ENCODE measurements around the gene CTU1. TPM values are rescaled to one million over a fixed set of nuclear protein-coding genes. Genes with fewer than 3 reads are reported as not detected.

Gene CTU1
- total RNA-seq, 1 experiment from 2014 or later: 9.3 TPM

DNA sequence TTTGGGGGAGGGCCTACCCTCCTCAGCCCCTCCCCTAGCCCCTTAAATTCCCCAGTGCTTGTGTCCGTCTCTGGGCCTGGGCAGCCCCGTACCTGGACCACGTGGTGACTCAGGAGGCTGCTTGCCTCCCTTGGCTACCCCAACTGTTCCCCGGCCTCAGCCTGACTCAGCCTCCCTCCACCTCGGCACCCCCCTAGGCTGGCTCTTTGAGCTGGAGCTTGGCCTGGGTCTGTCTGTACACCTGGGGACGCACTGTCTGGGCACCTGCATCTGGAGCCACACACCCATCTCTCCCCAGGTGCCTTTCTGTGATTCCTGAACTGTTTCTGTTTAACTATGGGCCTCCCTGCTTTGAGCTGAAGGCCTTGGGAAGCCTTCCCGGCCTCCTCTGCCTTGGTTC is 23.7 kb downstream of the CTU1 start:
- ChIA-PET POLR2A (no interaction called here), CTCF (interaction anchor here (0.6 kb wide), 1 partner anchor 253 kb away, joined by 6 read pairs; no protein-coding TSS in a partner anchor)
- Histone ChIP-seq H3K9me3 (ENCODE audit: control insufficient read depth, insufficient read depth, low read depth, low read length) (no peaks in the 10 kb centered on the region), H3K36me3 (ENCODE audit: control insufficient read depth, insufficient read depth, low read length) (no peaks in the 10 kb centered on the region), H3K27ac (ENCODE audit: low read length) (no peak overlapping the region), H3K4me3 (ENCODE audit: low read depth in 2 of 2, low read length in 2 of 2) (no peak overlapping the region), H3K4me1 (ENCODE audit: control insufficient read depth, insufficient read depth, low read length) (no peaks in the 10 kb centered on the region), H3K27me3 (ENCODE audit: control insufficient read depth, insufficient read depth, low read length) (no peaks in the 10 kb centered on the region)
- in situ Hi-C loops (cut with HindIII; ENCODE audit: low pct_unique_long_range_greater_than_20kb, low sequenced_read_pairs): no loop called here
- TF ChIP-seq CTCF (IDR thresholded peaks at IDR 0.05) (no peak), SIN3A (IDR thresholded peaks at IDR 0.05; ENCODE audit: borderline replicate concordance, insufficient read depth, low read depth, low read length) (no peak)
- intact Hi-C loops (cut with micrococcal nuclease; ENCODE audit: unreplicated experiment): no loop called here
- ATAC-seq (no peak), DNase-seq (ENCODE audit: low read depth, low spot score) (no peak)
- no TSS peak for BruUV-seq (replicated peaks)

DNA sequence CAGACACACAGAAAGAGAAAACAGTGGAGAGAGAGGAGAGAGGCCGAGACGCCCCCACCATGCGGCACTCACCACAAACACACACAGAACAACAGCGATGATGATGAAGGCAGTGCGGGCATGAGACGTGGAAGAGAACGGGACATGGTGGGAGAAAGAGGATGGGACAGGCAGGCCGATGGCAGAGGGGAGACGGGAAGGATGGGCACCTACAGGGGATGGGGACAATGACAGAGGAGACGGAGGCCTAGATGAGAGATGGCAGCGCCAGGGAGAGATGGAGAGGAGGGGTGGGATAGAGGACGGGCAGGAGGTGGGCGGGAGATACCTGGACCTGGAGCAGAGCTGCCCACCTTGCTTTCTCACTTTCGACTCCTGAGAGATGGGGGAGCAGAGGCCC is 24.4 kb downstream of the CTU1 start:
- BruUV-seq (replicated peaks): no TSS peak
- in situ Hi-C loops (cut with HindIII; ENCODE audit: low pct_unique_long_range_greater_than_20kb, low sequenced_read_pairs): no loop called here
- Histone ChIP-seq H3K27ac (ENCODE audit: low read length) (no peak overlapping the region), H3K4me3 (ENCODE audit: low read depth in 2 of 2, low read length in 2 of 2) (no peak overlapping the region), H3K4me1 (ENCODE audit: control insufficient read depth, insufficient read depth, low read length) (no peaks in the 10 kb centered on the region), H3K27me3 (ENCODE audit: control insufficient read depth, insufficient read depth, low read length) (no peaks in the 10 kb centered on the region), H3K9me3 (ENCODE audit: control insufficient read depth, insufficient read depth, low read depth, low read length) (no peaks in the 10 kb centered on the region), H3K36me3 (ENCODE audit: control insufficient read depth, insufficient read depth, low read length) (no peaks in the 10 kb centered on the region)
- DNase-seq (ENCODE audit: low read depth, low spot score) (no peak), ATAC-seq (no peak)
- no peak for TF ChIP-seq SIN3A (IDR thresholded peaks at IDR 0.05; ENCODE audit: borderline replicate concordance, insufficient read depth, low read depth, low read length)
- no peak for TF ChIP-seq TCF7L2 (IDR thresholded peaks at IDR 0.05; ENCODE audit: low read depth, low read length)
- no peak for TF ChIP-seq CTCF (IDR thresholded peaks at IDR 0.05)
- no peak for TF ChIP-seq POLR2AphosphoS5 (IDR thresholded peaks at IDR 0.05; ENCODE audit: low read depth, low read length)
- TF ChIP-seq, protein P1, sequence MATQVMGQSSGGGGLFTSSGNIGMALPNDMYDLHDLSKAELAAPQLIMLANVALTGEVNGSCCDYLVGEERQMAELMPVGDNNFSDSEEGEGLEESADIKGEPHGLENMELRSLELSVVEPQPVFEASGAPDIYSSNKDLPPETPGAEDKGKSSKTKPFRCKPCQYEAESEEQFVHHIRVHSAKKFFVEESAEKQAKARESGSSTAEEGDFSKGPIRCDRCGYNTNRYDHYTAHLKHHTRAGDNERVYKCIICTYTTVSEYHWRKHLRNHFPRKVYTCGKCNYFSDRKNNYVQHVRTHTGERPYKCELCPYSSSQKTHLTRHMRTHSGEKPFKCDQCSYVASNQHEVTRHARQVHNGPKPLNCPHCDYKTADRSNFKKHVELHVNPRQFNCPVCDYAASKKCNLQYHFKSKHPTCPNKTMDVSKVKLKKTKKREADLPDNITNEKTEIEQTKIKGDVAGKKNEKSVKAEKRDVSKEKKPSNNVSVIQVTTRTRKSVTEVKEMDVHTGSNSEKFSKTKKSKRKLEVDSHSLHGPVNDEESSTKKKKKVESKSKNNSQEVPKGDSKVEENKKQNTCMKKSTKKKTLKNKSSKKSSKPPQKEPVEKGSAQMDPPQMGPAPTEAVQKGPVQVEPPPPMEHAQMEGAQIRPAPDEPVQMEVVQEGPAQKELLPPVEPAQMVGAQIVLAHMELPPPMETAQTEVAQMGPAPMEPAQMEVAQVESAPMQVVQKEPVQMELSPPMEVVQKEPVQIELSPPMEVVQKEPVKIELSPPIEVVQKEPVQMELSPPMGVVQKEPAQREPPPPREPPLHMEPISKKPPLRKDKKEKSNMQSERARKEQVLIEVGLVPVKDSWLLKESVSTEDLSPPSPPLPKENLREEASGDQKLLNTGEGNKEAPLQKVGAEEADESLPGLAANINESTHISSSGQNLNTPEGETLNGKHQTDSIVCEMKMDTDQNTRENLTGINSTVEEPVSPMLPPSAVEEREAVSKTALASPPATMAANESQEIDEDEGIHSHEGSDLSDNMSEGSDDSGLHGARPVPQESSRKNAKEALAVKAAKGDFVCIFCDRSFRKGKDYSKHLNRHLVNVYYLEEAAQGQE (IDR thresholded peaks at IDR 0.05; ENCODE audit: insufficient read depth in 1 of 2, low read depth in 2 of 2, low read length in 1 of 2): no peak
- intact Hi-C loops (cut with micrococcal nuclease; ENCODE audit: unreplicated experiment): no loop called here
- ChIA-PET POLR2A (no interaction called here), CTCF (no interaction called here)

DNA sequence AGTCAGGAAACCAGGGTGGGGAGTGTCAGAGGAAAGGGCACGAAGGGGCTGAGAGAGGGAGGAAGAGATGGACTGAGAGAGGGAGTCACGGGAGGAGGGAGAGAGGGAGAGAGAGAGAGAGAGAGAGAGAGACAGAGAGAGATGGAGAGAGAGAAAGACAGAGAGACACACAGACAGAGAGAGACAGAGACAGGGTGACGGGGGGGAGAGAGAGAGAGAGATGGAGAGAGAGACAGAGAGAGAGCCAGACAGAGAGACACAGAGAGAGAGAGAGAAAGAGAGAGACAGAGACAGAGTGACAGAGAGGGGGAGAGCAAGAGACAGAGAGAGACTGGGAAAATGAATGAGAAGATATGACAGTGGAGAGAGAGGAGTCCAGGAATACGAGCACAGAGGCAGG is 25.0 kb downstream of the CTU1 start:
- H3K36me3 ChIP-seq (ENCODE audit: control insufficient read depth, insufficient read depth, low read length): no peaks in the 10 kb centered on the region
- no TSS peak for BruUV-seq (replicated peaks)
- ATAC-seq: no peak
- intact Hi-C loops (cut with micrococcal nuclease; ENCODE audit: unreplicated experiment) (no loop called here), in situ Hi-C loops (cut with HindIII; ENCODE audit: low pct_unique_long_range_greater_than_20kb, low sequenced_read_pairs) (no loop called here)
- TF ChIP-seq, protein P1 (IDR thresholded peaks at IDR 0.05; ENCODE audit: insufficient read depth in 1 of 2, low read depth in 2 of 2, low read length in 1 of 2): no peak
- TF ChIP-seq POLR2AphosphoS5 (IDR thresholded peaks at IDR 0.05; ENCODE audit: low read depth, low read length): no peak
- TF ChIP-seq SIN3A (IDR thresholded peaks at IDR 0.05; ENCODE audit: borderline replicate concordance, insufficient read depth, low read depth, low read length): no peak
- TF ChIP-seq CTCF (IDR thresholded peaks at IDR 0.05): no peak
- TF ChIP-seq TCF7L2 (IDR thresholded peaks at IDR 0.05; ENCODE audit: low read depth, low read length): no peak
- no peak overlapping the region for H3K4me3 ChIP-seq (ENCODE audit: low read depth in 2 of 2, low read length in 2 of 2)
- no peaks in the 10 kb centered on the region for H3K27me3 ChIP-seq (ENCODE audit: control insufficient read depth, insufficient read depth, low read length)
- H3K27ac ChIP-seq (ENCODE audit: low read length): no peak overlapping the region
- no peaks in the 10 kb centered on the region for H3K9me3 ChIP-seq (ENCODE audit: control insufficient read depth, insufficient read depth, low read depth, low read length)
- ChIA-PET POLR2A (no interaction called here), CTCF (no interaction called here)
- no peaks in the 10 kb centered on the region for H3K4me1 ChIP-seq (ENCODE audit: control insufficient read depth, insufficient read depth, low read length)
- no peak for DNase-seq (ENCODE audit: low read depth, low spot score)

Data from Panc1 (cell line).